Prostate gland (tissue), 2 donors: ENCODE measurements around the gene FIBP.

Experiments
- CTCF ChIP-seq, 4 experiments: fragments of 200-600 bp in 2 of 4; fragments of 450-650 bp in 2 of 4; sonication (generic) in 2 of 4; IDR thresholded peaks; 1 replicate in 3 of 4; 2 replicates in 1 of 4; pipeline ENCODE4 v1.5.1; 2016 to 2019; ENCODE audit warnings: antibody characterized with exemption in 4 of 4, mild to moderate bottlenecking in 2 of 4, moderate library complexity in 2 of 4
- POLR2AphosphoS5 ChIP-seq: sonication (generic); formaldehyde crosslinking; IDR thresholded peaks from one replicate; pipeline ENCODE4 v1.6.1; 2017; ENCODE audit warnings: antibody characterized with exemption

GRCh38 chr11:65862191-65862735 is 26.0 kb downstream of the FIBP start:
- TF ChIP-seq CTCF (IDR thresholded peaks at IDR 0.05) (no peak), POLR2AphosphoS5 (no peak)
